Right lung (tissue), 5 donors: ENCODE results near the gene PRDM16. TPM values are rescaled to one million over a fixed set of nuclear protein-coding genes. Genes with fewer than 3 reads are reported as not detected.

Experiments
- DNase-seq, 2 donors: peaks; one replicate each; pipeline ENCODE4 v3.0.0-alpha.2; 2013
- polyA plus RNA-seq, 5 donors: library from polyadenylated mRNA; unstranded; fragments of 120-200 nt; gene quantifications; one replicate each; pipeline versions ENCODE4 v1.2.1 to v1.2.3, GENCODE V29; 2013; ENCODE audit warnings: inconsistent platforms in 1 of 5, low replicate concordance in 1 of 5; ENCODE audit not compliant: insufficient read length in 5 of 5, insufficient read depth in 1 of 5

PRDM16 gene
- polyA plus RNA-seq, 5 donors: 9.8 to 16.0 (median 11.8) TPM

DNA sequence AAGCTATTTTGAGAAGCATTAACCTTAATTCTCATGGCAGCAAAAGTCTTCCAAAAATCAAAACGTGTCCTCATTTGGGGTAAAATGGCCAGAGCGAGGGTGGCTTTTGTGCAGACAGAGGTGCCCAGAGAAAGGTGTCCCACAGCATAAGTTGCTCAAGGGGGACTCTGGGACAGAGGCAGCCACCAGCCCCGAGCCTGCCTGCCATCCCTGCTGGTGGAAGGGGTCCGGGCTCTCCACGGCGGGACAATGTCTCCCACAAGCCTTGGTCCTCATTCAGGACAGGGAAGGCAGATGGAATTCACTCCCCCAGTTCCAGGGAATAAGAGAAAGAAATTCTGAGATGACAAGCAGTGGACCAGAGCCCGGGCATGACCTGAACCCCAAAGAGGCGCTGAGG lies 372.9 kb downstream of the PRDM16 start:
- DNase-seq: no peak

DNA sequence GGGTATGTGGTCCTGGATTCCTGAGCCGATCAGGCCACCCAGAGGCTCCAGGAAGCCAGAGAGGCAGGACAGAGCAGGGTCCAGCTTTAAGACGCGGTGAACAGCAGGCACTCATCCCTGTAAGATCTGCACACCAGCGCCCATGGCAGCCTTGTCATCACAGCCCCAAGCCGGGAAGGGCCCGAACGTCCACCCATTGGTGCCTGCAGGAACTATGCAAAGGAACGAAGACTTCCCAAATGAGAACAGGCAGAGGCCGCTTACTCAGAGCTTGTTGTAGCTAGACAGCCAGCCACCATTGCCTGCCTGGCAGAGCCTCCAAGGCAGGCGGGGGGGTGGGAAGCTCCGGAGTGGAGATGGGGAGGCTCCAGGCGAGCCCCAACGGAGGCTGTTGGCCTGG lies 373.3 kb downstream of the PRDM16 start:
- no peak for DNase-seq

DNA sequence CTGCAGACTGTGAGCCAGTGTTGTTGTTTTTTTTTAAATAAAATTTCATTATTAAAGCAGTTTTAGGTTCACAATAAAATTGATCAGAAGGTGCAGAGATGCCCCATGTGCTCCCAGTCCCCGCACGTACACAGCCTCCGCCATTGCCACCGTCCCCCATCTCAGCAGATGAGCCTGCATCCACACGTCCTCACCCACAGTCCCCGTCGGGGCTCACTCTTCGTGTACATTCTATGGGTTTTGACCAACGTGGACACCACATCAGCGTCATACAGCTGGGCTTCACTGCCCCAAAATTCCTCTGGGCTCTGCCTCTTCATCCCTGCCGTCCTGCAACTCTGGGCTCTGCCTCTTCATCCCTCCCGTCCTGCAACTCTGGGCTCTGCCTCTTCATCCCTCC lies 373.9 kb downstream of the PRDM16 start:
- no peak for DNase-seq

DNA sequence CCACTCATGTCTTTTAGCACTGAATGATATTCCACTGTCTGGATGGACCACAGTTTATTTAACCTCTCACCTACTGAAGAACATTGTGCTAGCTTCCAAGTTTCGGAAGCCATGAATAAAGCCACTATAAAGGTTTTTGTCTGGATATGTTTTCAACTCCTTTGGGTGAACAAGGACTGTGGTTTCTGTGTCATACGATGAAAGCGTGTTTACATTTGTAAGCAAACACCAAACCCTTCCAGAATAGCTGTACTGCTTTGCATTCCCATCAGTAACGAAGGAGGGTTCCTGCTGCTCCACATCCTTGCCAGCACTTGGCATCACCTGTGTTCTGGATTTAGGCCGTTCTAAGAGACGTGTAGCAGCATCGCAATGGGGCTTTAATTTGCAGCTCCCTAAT lies 374.8 kb downstream of the PRDM16 start:
- no peak for DNase-seq

DNA sequence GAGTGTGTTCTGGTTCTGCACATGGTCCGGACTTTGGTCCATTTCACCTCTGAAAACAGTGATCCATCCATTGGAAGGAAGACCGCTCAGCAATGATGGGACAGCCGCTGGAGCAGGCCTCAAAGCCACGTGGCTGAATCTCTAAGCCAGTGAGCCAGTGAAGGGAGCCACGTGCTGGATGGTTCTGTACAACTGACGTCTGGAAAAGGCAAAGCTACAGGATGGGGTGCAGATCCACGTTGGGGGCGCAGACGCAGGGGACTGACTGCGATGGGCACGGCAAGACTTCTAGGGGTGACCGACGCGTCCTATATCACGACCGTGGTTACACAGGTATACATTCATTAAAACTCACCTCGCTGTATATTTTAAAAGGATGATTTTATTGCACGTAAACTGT lies 375.3 kb downstream of the PRDM16 start:
- no peak for DNase-seq

DNA sequence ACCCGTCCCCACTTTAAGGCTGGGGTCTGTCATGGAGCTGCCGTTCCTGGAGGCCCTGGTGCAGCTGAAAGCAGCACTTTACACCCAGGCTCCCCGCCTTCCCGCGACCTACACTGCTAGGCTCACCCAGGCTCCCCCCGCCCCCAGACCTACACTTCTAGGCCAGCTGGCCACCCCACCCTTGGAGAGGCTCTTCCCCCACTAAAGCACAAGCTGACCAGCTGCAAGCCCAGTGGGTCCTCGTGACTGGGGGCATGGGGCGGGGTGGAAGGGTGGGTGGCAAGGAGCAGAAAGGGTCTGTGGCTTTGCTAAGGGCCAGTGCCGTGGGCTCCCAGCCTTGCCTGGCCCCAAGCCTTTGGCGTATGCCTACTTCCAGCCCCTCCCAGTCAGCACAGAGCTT lies 375.7 kb downstream of the PRDM16 start:
- no peak for DNase-seq

DNA sequence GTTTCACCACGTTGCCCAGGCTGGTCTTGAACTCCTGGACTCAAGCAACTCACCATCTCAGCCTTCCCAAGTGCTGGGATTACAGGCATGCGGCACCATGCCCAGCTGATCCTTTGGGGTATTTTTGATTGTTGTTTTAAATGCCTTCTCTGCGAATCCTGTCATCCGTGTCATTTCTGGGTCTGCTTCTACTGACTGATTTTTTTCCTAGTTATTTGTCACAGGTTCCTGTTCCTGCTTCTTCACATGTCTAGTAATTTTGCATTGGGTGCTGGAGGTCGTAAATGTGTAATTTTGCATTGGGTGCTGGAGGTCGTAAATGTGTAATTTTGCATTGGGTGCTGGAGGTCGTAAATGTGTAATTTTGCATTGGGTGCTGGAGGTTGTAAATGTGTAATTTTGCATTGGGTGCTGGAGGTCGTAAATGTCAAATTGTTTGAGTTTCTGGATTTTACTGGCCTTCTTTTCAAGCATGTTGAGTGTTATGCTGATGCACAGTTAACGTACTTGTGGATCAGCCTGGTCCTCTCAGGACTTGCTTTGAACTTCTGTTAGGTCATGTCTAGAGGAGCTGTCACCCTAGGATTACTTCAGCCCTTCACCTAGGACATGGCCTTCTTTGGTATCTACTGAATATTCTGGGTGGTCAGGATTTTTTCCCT lies 381.3 kb downstream of the PRDM16 start:
- no peak for DNase-seq

DNA sequence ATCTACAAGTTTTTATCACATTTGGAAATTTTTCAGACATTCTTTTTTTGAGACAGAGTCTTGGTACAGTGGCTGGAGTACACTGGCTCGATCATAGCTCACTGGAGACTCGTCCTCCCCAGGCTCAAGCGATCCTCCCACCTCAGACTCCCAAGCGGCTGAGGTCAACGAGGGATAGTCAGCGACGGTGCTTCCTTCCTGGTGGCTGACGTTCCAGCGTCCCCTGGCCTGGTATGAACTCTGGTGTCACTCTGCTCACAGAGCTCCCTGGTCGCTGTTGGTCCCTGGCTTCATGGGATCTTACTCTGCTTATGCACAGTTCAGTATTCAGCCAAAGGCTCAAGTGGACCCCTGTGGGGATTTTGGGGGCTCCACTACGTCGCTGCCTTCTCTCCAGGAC lies 382.0 kb downstream of the PRDM16 start:
- no peak for DNase-seq

DNA sequence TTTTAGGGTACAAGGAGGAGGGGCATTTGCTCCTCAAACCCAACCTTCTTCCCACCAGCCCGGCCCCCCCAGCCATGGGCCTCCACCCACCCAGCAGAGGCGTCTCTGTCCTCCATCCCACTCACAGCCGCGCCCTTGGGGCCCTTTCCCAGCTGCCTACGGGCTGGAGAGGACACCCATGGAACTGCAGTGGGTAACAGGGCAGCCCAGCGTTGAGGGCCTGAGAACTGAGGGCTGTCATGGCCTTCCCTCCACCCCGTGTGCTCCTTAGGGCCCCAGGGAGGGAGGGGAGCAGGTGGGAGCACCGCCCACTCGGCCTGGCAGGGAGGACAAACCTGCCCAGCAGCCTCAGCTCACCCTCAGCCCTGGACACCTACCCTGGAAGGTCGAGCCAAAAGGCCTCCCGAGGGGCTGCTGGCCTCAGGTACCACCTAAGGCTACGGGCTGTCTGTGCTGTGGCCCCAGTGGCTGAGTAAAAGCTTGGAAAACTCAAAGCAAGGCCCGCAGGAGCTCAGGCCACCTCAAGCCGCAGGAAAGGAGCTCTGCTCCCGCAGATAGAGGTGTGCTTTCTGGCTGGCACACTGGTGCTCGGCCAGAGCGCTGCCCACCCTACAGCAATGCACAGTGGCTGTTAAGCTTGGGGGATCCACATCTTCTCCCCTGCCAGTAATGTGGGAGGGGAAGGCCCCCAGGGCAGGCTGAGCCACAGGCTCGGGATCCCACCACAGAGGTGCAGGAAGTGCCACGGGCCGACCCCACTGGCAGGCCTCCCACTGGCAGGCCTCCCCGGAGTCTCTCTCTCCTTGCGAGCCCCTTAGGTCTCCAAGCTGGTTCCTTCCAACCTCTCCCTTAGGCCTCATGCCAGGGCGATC lies 383.2 kb downstream of the PRDM16 start:
- DNase-seq: no peak

DNA sequence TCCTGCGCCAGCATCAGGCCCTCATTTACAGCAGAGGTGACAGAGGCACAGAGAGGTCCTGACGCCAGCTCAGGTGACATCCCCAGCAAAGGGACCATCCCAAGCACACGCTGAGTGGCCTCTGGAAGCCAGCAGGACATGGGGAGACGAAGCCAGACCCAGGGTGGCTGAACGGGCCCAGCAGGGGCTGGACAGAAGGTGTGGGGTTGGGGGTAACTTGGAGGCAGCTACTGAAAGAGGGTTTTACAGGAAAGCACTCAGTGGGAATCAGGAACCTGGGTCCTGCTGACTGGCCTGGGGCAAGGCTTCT lies 383.8 kb downstream of the PRDM16 start:
- no peak for DNase-seq

DNA sequence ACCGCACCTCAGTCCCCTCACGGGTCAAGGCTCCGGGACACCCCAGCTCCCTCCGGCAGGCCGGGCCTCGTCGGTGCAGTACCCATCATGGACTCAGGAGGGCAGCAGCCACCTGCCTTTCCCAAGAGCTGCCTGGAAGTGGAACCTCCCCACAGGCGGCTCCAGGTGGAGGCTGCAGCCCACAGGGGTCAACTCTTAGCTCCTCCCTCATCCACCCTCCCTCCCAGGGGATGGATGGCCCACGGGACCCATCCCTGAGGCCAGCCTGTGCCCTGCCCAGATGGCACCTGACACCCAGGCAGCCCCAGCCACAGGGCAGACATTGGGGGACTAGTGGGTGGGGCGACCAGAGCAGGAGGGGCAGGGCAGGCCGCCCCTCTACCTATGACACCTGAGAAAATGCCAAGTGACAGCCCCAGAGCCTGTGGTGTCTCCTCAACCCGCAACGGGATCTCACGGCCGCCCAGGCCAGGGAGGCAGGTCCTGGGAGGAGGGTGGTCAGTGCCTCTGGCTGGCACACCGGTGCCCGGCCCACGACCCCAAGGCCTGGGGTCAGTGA lies 384.3 kb downstream of the PRDM16 start:
- DNase-seq: peak in 1 of 2 donors; percentile 59

DNA sequence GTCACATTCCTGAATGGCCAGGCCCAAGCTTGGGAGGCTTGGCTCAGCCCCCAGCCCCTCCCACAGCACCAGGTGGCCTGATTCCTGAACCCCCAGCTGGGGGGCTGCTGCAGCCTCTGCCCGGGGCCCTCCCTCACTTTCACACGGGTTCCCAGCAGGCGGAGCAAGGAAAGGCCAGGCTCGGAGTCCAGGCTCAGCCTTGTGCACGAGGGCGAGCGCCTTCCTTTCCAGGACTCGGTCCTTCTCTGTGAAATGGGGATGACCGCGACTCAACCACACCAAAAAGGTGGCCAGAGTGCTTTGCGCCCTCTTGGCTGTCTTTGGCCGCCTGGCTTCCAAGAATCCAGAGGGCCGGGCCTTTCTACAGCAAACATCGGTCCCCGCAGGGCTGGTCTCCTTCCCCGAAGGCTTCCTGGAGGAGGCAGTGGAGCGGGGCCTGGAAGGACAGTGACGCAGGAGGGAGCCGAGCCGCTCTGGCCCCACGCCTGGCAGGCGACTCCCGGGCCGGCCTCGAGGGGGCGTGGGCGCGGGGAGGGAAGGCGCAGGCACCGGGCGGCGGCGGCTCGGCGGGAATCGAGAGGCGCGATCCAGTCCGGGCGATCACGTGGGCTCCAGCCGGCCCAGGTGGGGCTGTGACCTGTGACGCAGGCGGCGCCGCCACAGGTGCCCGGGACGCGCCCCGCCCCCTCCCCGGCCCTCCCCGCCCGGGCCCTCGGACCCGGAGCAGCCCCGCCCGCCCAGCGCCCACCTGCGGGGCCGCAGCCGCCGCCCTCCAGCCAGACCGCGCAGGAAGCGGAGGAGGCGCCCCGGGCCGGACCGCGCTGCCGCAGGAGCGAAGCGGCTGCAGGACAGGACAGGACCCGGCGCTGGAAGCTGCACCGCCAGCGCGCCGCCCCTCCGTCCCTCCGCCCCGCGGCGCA lies 385.1 kb downstream of the PRDM16 start, which contains the start of gene ARHGEF16:
Gene ARHGEF16, plus strand, starts transcription at position 775 of the 920 bp plus-strand sequence. CDS start 8,420 bp downstream, outside the sequence.
- peak in 1 of 2 donors; percentile 33 for DNase-seq

DNA sequence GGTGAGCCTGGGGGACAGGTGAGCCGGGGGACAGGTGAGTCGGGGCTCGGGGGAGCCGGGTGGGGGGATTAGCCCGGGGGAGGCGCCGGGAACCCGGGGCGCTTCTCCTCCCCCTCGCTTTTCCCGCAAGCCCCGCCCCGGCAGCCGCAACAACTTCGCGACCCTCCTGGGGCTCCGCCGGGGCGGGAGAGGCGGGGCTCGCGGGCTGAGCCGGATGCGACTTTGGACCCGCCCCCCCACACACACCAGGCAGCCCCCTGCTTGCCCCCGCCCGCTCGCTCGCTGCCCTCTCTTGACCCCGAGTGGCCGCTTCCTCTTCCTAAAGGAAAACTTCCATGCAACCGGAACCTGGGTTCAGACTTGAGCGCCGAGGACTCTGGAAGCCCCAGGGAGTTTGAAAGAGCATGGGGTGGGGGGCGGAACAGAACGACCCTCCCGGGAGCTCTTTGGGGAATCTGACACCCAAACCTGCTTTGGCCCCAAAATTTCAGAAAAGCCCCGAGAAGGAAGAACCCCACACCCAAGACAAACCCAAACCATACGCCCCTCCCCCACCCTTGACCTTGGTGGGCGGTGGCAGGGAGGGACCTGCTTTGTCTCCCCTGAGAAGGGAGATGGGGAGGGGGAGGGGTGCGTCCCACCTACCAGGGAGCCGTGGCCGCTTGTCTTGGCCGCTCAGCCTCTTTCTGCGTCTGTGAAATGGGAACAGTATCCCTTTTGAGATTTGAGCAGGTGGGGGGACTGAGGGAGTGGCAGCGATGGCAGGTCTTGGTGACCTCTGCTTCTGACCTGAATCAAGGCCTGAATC lies 386.0 kb downstream of the PRDM16 start:
- DNase-seq: peak in 1 of 2 donors; percentile 23

DNA sequence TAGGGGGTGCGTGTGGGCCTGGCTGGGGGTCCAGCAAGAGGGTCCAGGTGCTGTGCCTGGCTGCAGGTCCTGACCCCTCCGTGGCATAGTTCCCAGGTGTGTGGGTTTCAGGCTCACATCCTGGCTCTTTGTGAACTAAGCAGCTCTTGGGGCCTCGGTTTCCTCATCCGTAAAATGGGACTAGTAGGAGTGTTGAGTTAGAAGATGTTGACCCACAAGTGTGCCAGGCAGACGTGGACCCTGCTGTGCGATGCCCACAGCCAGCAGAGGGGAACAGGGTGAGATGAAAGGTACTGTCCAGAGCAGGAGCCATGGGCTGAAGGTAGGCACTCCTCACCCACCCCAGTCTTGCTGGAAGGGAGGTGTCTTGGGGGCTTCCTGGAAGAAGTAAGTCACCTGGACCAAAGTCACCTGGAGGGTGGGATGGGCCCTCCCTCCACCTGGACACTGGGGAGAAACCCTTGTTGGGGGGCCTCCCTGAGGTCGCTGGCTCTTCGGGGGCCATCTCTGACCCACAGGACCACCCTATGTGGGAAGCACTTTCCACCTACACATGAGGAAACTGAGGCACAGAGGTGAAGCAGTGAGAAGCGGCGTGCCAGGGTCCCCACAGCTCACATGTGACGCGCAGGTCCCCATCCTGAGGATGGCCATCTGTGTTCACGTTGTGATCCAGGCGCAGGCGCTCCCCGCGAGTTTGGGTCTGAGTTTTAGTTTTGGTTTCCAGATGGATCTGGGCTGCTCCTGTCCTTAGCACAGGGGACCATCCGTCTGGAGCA lies 386.9 kb downstream of the PRDM16 start:
- DNase-seq: no peak

DNA sequence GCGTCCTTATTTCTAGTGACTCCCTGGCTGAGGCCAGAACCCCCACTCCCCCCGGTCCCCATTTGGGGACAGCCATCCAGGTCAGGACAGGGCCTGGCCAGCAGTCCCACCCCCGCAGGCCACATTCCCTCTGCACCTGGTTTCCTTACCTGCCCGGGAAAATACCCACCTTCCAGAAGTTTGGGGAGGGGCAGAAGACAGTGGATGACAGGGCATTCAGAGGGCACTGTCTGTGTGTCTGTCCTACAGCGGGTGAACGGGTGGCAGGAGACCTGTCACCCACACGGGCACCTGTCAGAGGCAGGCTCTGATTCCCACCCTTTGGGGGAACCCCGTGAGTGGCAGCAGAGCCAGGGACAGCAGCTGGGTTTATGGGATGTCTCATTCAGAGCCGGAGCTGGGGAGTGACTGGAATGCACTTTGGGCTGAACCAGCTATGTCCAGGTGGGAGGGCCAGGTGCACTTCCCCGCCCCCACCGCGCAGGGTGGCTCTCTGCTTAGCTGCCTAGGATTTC lies 387.5 kb downstream of the PRDM16 start:
- no peak for DNase-seq

DNA sequence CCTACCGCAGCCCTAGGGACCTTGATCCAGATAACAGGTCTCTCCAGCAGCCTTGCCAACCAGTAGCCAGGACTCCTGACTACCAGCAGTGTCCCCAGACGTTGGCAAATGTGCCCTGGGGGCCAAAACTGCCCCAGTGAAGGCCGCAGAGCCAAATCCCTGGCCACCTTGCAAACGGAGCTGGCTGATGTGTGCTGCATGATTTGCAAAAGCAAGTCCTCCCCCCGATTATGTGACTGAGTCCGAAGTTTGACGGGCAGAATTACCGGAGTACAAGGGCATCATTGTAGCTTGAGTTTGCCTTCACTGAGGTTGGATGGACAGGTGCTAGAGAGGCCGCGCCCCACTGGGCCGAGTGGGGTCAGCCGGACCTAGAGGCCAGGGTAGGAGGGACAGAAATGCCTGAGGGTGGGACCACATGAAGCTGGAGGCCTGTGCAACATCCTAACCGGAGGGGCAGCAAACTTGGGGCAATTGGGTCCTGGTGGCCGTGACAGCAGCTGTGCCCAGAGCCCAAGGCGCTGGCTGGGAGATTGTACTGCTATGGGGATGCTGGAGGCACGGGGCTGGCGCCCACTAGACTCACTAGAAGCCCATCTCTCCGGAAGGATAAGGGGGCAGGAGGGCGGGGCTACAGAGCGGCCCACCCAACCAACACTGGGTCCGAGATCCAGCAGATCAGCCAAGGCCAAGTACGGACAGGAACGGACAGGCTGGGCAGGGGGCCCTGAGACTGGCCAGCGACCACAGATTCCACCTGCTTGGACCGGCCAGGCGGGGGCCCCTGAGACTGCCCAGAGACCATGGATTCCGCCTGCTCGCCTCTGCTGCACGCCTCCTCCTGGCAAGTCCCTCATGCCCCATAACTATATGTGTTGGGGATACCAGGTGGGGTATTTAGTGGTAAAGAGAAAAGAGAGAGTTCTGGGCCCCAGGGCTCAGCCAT lies 388.2 kb downstream of the PRDM16 start:
- no peak for DNase-seq

DNA sequence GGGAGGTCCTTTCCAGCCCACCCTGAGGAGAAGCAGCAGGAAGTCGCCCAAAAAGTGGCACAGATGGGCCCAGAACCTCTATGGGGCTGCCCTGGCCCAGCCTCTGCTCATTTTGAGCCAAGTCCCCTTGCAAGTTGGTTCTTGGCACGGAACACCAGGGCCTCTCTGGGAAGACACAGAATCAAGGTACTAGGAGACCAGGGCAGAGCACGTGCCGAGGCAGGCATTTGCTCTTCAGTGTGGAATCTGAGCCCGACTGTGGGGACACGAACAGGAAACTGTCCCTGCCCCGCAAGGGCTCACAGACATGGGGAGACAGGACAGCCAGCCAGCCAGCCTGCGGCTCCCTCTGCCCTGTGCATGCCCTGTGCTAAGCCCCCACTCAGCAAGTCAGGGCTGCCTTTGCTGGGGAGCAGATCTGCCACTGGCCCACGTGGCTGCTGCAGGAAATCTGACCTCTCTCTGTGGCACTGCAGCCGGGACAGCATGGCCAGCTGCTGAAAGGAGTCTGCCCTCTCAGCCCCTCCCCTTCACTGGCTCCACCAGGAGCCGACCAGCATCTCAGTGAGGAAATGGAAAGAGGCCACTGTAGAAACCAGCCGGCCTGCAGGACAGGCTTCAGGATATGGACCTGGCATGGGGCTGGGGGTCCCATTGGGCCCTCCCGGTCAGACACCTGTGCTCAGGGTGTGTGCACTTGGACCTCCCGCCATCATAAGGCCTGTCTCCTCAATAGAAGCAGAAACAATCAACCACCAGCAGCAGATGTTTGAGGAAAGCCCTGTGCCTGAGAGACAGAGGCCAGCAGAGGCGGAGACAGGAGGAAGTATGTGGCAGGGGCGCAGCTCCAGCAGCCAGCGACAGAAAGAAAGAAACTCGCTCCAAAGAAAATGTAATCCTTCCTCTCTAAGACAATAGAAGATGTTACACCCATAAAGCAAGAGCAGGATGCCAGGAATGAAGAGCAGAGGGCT lies 389.2 kb downstream of the PRDM16 start:
- DNase-seq: no peak
